Smooth muscle cell (in vitro differentiated cells): ENCODE measurements around the gene ELF1. TPM values are rescaled to one million over a fixed set of nuclear protein-coding genes. Genes with fewer than 3 reads are reported as not detected.
"Not testable (repeated sequence)": the region's sequence is repeated elsewhere in the genome, so short reads cannot be mapped to it uniquely, and the experiment has no call there.

ENCODE experiments used
- DNase-seq: peaks from one replicate; lab custom pipeline; 2025; ENCODE audit not compliant: unreplicated experiment; lab: John Stamatoyannopoulos, UW
- H2AFZ ChIP-seq: fragments of 200-600 bp; sonication (generic); 2 replicates; pipeline ENCODE4 v1.6.0; 2016; ENCODE audit warnings: antibody characterized with exemption, low read depth, mild to moderate bottlenecking
- H3F3A ChIP-seq: fragments of 200-600 bp; sonication (generic); 2 replicates; pipeline ENCODE4 v1.6.0; 2017; ENCODE audit warnings: antibody characterized with exemption, low read depth
- H3K27ac ChIP-seq: fragments of 200-600 bp; sonication (generic); 2 replicates; pipeline ENCODE4 v1.5.1; 2016; ENCODE audit warnings: low read depth, mild to moderate bottlenecking
- H3K27me3 ChIP-seq: fragments of 200-600 bp; sonication (generic); 2 replicates; pipeline ENCODE4 v1.6.1; 2016; ENCODE audit warnings: low read depth, mild to moderate bottlenecking
- H3K36me3 ChIP-seq: fragments of 200-600 bp; sonication (generic); 2 replicates; pipeline ENCODE4 v1.5.1; 2016; ENCODE audit warnings: low read depth
- H3K4me1 ChIP-seq: fragments of 200-600 bp; sonication (generic); 2 replicates; pipeline ENCODE4 v1.5.1; 2016; ENCODE audit warnings: low read depth
- H3K4me2 ChIP-seq: fragments of 200-600 bp; sonication (generic); 2 replicates; pipeline ENCODE4 v1.6.0; 2016; ENCODE audit warnings: mild to moderate bottlenecking
- H3K4me3 ChIP-seq: fragments of 200-600 bp; sonication (generic); 2 replicates; pipeline ENCODE4 v1.5.1; 2016; ENCODE audit warnings: mild to moderate bottlenecking
- H3K79me2 ChIP-seq: fragments of 200-600 bp; sonication (generic); 2 replicates; pipeline ENCODE4 v1.6.0; 2016; ENCODE audit warnings: low read depth, mild to moderate bottlenecking
- H3K9ac ChIP-seq: fragments of 200-600 bp; sonication (generic); 2 replicates; pipeline ENCODE4 v1.6.0; 2016; ENCODE audit warnings: low read depth
- H3K9me3 ChIP-seq: fragments of 200-600 bp; sonication (generic); replicated peaks from 2 replicates; pipeline ENCODE4 v1.5.1; 2016; ENCODE audit warnings: low read depth
- H4K20me1 ChIP-seq: fragments of 200-600 bp; sonication (generic); 2 replicates; pipeline ENCODE4 v1.6.0; 2016; ENCODE audit warnings: low read depth
- CTCF ChIP-seq: fragments of 200-600 bp; sonication (generic); IDR thresholded peaks from 2 replicates; pipeline ENCODE4 v1.5.1; 2017; ENCODE audit warnings: borderline replicate concordance, mild to moderate bottlenecking, antibody characterized with exemption; ENCODE audit not compliant: insufficient read depth, poor library complexity, severe bottlenecking
- WGBS: methylation state at CpG from one replicate; pipeline ENCODE4 v1.1.7; 2016; ENCODE audit warnings: low lambda C conversion rate; 5-methylcytosine and 5-hydroxymethylcytosine counted together
- polyA plus RNA-seq: library from polyadenylated mRNA; unstranded; fragments of >200 nt; fragmentation: Nextera tagmentation; extraction: Ambion mirVana; gene quantifications from 2 replicates; pipeline ENCODE4 v1.2.1, GENCODE V29; 2016
- total RNA-seq: library from RNA; depleted of rRNA; stranded (reverse); fragments of >200 nt; gene quantifications from 2 replicates; pipeline ENCODE4 v1.2.3, GENCODE V29; 2014

ELF1 gene
- total and polyA plus RNA-seq, 2 experiments from 2014 or later: 21.2 to 53.1 TPM

DNA sequence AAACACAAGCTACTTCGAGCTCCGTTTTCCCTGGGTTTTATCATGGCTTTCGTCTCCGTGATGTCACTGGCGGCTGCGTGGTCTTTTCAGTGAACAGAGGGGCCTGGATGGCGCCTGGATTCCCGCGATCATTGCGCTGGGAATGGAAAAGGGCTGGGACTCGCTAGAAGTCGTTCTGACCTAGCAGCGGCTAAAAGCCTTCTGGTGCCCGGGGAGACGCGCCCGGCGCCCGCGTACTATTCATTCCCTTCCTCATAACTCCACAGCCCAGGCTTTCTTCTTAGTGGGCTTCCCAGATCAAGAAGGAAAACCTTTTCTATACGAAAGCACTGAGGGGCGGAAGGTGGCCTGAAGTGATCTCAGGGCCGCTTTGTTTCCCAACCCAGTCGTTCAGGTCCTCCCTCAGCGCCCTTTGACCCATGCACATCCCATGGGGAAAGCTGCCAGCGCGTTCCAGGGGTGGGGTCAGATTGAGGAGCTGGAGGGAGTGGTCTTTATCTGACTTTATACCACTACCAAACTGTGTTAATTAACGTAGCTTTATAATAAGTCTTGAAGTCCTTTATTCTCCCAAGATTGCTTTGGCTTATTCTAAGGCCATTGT lies 96.6 kb downstream of the ELF1 start:
- Histone ChIP-seq H3K27me3 (no peaks in the 10 kb centered on the region), H3K79me2 (peaks cover 10% of the 10 kb centered on the region), H3K4me3 (no peak overlapping the region), H4K20me1 (no peaks in the 10 kb centered on the region), H3K9me3 (no peaks in the 10 kb centered on the region), H2AFZ (no peak overlapping the region), H3K4me2 (no peak overlapping the region), H3K36me3 (no peaks in the 10 kb centered on the region), H3K27ac (no peak overlapping the region), H3K4me1 (peaks cover 3% of the 10 kb centered on the region), H3K9ac (no peak overlapping the region), H3F3A (peaks cover 3% of the 10 kb centered on the region)
- no peak for TF ChIP-seq CTCF
- no peak for DNase-seq
- WGBS: 87% methylated on average over 28 of the region's 28 CpGs

DNA sequence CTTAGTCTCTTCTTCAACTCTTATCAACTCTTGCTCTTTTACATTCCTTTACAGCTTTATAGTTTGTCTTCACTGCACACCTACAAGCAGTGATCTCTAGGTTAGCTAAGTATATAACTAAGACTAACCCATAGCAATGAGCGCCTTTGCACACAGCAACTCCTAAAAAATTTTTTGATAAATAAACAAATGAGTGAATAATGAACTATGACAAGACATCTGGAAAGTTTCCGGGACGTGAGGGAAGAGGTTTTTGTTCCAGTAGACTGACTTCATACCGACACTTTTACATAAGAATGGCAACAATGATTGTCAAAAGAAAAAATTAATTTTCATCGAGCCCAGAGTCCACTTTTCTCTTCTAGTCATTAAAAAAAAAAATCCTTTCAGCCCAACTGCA lies 98.3 kb downstream of the ELF1 start:
- no peak for DNase-seq
- WGBS: 57% methylated on average over 5 of the region's 5 CpGs
- H3K4me2 ChIP-seq: peak overlapping the region; percentile 87
- H3K79me2 ChIP-seq: peaks cover 10% of the 10 kb centered on the region
- H3K36me3 ChIP-seq: no peaks in the 10 kb centered on the region
- peaks cover 3% of the 10 kb centered on the region for H3K4me1 ChIP-seq
- H3K27me3 ChIP-seq: no peaks in the 10 kb centered on the region
- no peaks in the 10 kb centered on the region for H3K9me3 ChIP-seq
- peak overlapping the region; percentile 45 for H3K27ac ChIP-seq
- H4K20me1 ChIP-seq: no peaks in the 10 kb centered on the region
- peak overlapping the region; percentile 72 for H3K4me3 ChIP-seq
- peak overlapping the region; percentile 11 for H3K9ac ChIP-seq
- peak overlapping the region; percentile 62 for H2AFZ ChIP-seq
- no peak for TF ChIP-seq CTCF
- peaks cover 3% of the 10 kb centered on the region for H3F3A ChIP-seq

GRCh38 chr13:40919901-40920300 lies 99.2 kb downstream of the ELF1 start:
- H3K27ac ChIP-seq: not testable (repeated sequence)

DNA sequence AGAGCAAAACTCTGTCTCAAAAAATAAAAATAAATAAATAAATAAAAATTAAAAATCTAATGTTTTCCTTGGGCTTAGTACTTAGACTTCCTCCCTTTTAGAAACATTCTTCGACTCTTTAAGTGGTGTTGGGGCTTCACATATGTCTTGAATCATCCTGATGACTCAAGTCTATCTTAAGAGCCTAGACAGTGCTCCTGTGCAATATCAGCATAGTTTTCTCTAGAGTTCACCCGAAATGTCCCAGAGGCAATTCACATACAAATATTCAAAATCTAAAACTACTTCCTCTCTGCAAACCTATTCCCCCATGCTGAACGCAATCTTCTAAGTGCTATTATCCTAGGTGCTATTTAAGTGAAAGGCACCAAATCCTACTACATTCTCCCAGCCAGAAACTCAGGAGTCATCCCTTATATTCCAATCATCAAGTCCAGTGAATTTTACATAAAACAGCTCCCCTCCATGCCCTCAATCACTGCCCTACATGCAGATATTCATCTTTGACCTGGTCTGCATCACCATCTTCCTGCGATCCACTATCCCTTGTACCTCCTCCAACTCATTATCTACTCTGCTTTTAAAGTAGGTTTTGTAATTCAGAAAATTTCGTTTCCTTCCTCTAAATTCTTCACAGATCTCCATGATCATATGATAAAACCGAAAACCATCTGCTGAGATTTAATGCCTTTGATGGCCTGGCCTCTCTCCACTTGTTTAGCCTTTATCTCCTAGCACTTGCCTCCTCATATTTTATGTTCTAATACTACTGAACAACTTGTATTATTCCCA lies 102.7 kb downstream of the ELF1 start:
- peaks cover 3% of the 10 kb centered on the region for H3K4me1 ChIP-seq
- no peaks in the 10 kb centered on the region for H3F3A ChIP-seq
- no peak overlapping the region for H2AFZ ChIP-seq
- H3K27ac ChIP-seq: no peak overlapping the region
- no peaks in the 10 kb centered on the region for H3K36me3 ChIP-seq
- H3K79me2 ChIP-seq: peaks cover 10% of the 10 kb centered on the region
- H3K9ac ChIP-seq: no peak overlapping the region
- TF ChIP-seq CTCF: no peak
- DNase-seq: no peak
- WGBS: 58% methylated on average over 6 of the region's 6 CpGs
- no peaks in the 10 kb centered on the region for H4K20me1 ChIP-seq
- no peak overlapping the region for H3K4me2 ChIP-seq
- H3K4me3 ChIP-seq: no peak overlapping the region
- no peaks in the 10 kb centered on the region for H3K27me3 ChIP-seq
- no peaks in the 10 kb centered on the region for H3K9me3 ChIP-seq

More at GRCh38 chr13:40919901-40920300, 99.2 kb downstream of the ELF1 start:
- not testable (repeated sequence) for H4K20me1 ChIP-seq, H3K4me2 ChIP-seq, H3K36me3 ChIP-seq, H3K9ac ChIP-seq, H3K4me1 ChIP-seq, H3K4me3 ChIP-seq, H2AFZ ChIP-seq, H3F3A ChIP-seq, DNase-seq, H3K9me3 ChIP-seq, H3K27me3 ChIP-seq
- 98% methylated on average over 7 of the region's 7 CpGs for WGBS
- H3K79me2 ChIP-seq: peaks cover 10% of the 10 kb centered on the region

GRCh38 chr13:40914863-40915262 lies 104.3 kb downstream of the ELF1 start:
- not testable (repeated sequence) for H2AFZ ChIP-seq, H3K36me3 ChIP-seq, H3K9me3 ChIP-seq, H3K27me3 ChIP-seq, H3K27ac ChIP-seq, H3K4me1 ChIP-seq, H3K9ac ChIP-seq, H3K4me2 ChIP-seq, H3F3A ChIP-seq, H4K20me1 ChIP-seq, DNase-seq, H3K4me3 ChIP-seq
- H3K79me2 ChIP-seq: peaks cover 10% of the 10 kb centered on the region
